GM19463 (cell line): Measurements from ENCODE around the gene TACC2.
"Not testable (repeated sequence)": the region's sequence is repeated elsewhere in the genome, so short reads cannot be mapped to it uniquely, and the experiment has no call there.

Experiments used
- ATAC-seq: cut with Tn5 transposase; IDR thresholded peaks from one replicate; pipeline ENCODE4 v1.9.1; 2021; ENCODE audit warnings: mild to moderate bottlenecking, moderate library complexity; ENCODE audit not compliant: unreplicated experiment

Gene TACC2

DNA sequence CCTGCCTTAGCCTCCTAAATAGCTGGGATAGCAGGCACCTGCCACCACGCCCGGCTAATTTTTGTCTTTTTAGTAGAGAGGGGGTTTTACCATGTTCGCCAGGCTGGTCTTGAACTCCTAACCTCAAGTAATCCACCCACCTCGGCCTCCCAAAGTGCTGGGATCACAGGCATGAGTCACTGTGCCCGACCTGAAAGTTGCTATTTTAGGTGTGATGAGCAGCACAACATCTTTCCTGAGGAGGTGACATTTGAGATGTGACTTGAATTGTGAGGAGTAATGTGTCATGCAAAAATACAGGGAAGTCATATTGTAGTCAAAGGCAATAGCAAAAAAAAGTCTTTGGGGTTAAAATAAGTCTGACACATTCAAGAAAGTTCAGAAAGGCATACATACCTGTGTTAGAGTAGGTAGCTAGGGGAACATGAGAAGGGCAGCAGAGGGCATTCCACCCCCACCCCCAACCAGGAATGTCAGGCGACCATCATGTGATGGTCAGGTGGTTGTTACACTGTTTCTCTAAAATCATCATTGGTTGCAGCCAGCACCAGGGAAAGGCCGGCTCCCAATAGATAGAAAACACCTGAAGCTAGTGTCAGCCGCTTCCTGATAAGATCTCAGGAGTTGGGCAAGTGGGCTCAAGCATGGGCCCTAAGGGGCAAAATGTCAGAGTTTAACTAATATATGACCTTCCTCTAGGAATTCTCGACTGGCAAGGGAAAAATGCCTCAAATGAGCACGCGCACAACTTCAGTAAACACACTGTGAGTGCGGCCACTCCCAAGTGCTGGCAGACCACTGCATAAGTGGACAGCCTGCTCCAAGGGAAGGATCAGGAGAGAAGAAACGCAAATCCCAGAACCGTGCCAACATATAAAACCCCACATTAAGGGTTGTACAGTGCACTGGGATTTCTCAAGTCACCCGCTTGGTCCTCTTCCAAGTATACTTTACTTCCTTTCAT, at the start of gene TACC2:
Gene TACC2, plus strand, starts transcription at position 803 of the 964 bp plus-strand sequence. CDS start 32,819 bp downstream, outside the sequence.
- no peak for ATAC-seq

- ATAC-seq, result no peak
Measured at GRCh38 chr10:121941532-121941931, 47.4 kb upstream of the TACC2 start.

- ATAC-seq, result no peak
Measured at GRCh38 chr10:121942749-121943416, 46.1 kb upstream of the TACC2 start.

DNA sequence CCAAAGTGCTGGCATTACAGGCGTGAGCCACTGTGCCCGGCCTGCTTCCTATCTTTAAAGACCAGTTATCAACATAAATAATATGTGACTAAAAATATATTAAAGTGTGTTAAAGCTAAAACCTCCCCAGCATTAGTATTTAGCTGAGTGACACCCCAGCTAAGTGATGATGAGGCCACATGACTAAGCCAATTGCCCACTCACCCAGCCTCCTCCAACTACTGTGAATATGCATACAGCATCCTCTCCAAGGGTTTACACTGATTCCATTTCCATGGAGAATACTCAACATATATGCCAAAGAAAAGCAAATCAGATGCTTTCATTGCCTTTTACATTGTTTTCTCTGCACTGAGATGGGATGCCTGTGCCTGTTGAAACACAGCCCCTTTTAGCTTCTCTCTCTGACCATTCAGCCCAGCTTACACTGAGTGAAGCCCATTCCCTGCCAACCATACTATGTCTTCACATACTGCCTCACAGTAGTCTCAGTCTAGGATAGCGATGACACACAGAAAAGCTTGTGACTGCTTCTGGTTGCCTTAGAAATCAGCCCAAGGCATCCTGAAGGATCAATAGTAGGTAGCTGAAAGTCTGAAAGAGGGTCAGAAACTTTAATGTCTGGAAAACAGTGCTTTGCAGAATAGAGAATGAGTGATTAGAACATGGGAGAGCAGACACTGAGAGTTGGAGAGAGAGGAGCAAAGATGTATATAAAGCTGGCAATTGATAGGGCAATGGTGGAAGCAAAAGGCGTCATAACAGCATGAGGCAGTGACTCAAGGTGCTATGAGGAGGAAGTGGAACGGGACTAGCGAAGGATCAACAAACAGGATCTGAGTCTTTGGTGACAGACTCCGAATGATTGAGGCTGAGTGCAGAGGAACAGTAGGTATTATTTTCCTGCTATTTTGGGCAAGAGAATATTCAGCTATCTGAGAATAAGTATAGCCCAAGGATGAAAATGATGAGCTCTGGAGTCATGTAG, 41.3 kb upstream of the TACC2 start:
- ATAC-seq, result no peak

GRCh38 chr10:121949049-121949448, 39.9 kb upstream of the TACC2 start:
- ATAC-seq, result no peak

DNA sequence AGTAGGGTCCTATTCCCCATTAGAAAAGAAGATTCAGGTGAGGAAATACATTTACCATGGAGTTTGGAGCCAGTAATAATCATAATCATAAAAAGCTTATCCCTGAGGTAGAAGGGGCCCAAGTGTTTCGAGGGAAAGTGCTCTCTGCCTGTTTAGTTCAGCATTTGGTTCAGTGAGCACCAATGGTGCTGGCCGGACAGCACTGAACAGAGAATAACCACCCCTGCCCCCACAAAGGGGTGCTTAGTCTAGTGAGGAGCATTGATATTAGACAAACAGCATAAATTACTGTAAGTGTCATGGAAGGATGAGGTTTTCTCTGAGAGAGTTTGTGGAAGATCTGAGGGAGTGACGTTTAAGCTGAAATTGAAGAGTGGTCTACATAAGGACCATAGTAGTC, 39.5 kb upstream of the TACC2 start:
- ATAC-seq, result no peak

DNA sequence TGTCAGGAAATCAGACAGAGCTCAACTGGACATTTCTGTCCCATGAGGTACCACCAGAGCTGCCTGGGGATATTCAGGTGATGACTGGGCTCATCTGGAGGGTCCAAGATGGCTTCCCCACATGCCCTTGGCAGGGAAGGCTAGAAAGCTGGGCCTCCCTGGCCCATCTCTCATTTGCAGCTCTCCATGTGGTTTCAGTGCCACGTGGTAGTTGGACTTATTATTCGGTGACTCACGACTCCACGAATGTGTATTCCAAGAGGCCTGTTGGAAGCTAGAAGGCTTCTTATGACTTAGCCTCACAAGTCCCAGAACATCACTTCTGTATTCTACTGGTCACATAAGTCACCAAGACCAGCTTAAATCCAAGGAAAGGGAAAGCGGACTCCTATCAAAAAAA, 36.7 kb upstream of the TACC2 start:
- no peak for ATAC-seq

DNA sequence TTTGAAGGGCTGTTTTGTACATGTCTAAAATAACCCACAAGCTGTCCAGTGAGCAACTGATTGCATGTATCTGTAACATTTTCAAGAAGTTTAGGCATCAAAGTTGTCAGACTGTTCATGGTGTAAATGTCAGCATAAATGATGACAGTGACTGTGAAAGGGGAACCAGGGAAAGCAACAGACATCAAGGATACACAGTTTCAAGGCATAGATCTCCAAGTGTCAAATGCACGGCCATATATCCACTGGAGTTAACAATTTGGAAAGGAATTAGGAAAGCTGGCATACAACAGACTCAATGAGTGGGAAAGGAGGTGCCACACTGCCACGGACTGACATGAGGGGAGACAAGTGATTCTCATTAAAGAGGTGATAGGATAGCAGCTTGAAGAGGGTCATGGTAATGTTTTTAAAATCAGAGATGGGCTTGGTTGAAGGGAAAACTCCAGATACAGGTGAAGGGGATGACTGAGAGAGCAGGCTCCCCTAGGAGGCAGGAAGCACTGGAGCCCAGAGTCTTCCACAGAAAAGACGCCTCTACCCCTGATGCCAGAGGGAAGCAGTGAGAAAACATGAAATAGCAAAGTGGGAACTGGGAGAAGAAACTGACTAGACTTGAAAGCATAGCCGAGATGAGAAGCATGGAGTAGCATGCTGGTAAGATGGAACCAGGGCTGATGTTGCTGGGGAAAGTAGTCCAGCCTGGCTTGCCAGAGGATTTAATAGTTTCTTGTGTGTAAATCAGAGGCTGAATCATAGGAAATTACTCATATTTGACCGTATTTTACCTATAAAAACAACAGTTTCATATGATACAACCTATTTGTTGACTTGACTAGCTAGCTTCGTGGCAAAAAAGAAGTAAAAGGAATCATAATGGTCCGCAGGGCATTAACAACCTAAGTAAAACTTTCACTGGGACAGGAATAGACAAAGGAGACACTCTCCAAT, 32.6 kb upstream of the TACC2 start:
- ATAC-seq, result no peak

- ATAC-seq, result no peak
Measured at GRCh38 chr10:121959671-121960070, 29.3 kb upstream of the TACC2 start.

- ATAC-seq, result no peak
Measured at GRCh38 chr10:121961456-121961855, 27.5 kb upstream of the TACC2 start.

DNA sequence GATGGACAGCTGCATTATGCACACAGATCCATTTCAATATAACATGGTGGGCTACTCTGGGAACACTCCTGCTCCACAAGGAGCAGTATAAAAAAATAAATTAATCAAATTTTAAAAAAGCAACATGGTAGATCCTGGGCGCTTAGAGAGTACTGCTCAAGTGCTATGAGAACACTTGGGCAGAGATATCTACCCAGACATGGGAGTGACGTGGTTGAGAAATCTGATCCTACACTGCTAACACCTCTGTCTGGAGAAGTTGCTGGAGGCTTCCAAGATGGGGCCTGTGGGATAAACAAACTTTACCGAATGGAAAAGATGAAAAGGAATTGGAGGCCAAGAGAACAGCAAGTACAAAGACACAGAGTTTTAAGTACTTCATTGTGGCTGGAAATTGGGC, 23.0 kb upstream of the TACC2 start:
- ATAC-seq, result no peak

DNA sequence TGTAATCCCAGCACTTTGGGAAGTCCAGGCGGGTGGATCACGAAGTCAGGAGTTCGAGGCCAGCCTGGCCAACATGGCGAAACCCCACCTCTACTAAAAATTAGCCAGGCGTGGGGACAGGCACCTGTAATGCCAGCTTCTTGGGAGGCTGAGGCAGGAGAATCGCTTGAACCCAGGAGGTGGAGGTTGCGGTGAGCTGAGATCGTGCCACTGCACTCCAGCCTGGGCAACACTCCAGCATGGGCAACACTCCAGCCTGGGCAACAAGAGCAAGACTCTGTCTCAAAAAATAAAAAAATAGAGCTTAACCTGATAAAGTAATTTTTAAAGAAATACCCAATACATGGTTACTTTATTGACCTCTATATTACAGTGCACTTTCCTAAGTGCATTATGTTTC, 19.9 kb upstream of the TACC2 start:
- not testable (repeated sequence) for ATAC-seq

GRCh38 chr10:121974019-121974534, 14.9 kb upstream of the TACC2 start:
- no peak for ATAC-seq

- peak; percentile 80 for ATAC-seq
Measured at GRCh38 chr10:121974535-121975294, 14.2 kb upstream of the TACC2 start, which contains the start of gene NSMCE4A. NSMCE4A (minus strand) TSS chr10:121975217; CDS start chr10:121975165, 52 bp downstream.

DNA sequence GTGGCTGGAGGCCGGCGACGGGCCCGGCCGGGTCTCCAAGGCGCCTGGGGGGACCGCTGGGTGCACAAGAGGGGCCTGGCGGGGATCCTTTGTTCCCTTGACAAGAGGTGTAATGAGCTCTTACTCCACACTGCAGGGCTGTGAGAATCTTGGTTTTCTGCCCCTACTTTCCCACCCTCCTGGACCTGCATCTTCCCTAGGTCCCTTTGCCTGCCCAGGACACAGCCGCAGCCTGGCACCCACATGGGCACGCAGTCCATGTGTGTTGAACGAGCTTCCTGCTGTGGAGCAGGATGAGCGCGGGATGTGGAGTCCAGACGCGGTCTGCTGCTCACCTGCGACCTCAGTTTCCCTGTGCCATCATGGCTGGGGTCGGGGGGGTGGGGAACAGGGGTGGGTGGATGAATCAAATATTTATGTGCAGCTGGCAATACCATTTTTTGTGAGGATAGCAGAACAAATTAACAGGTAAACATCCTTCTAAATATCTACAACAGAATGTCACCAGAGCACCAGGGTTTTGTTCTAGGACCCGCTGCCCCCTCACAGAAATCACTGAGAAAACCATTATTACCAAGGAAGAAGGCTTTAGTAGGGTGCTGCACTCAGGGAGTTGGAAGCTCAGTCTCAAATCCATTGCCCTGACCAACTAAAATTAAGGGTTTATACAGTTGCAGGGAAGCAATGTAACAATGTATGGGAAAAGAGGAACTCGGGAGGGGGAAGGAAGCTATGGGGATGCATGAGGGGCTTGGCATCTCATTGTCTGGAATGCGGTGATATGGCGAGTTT, 13.5 kb upstream of the TACC2 start:
- no peak for ATAC-seq

GRCh38 chr10:121976607-121977006, 12.4 kb upstream of the TACC2 start:
- no peak for ATAC-seq

GRCh38 chr10:121978511-121978910, 10.5 kb upstream of the TACC2 start:
- ATAC-seq, result no peak

DNA sequence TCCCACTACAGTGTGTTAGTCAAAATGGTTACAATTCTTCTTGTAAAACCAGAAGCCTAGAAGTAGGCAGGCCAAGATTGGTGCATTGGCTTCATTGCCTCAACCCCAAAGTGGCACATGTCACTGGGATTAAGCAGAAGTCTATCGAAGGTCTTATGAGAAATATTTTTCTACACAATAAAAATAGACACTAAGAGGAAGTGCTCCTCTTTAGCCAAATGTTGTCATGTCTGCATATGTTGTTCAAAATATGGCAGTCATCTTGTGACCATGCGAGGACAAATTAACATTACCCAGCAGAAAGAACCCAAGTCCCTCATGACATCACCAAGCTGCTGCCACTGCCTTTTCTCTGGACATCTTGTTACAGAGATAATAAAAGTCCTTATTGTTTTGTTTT, 7.6 kb upstream of the TACC2 start:
- ATAC-seq, result no peak
